ENCODE data around the gene RNH1.

- TF ChIP-seq POLR2A (IDR thresholded peaks at IDR 0.05; ENCODE audit: low read length) (peak; percentile 59), GATA1 (IDR thresholded peaks at IDR 0.05; ENCODE audit: low read depth, low read length) (no peak)
Observed at GRCh38 chr11:535519-536454, 28.7 kb upstream of the RNH1 start, which contains the start of gene HRAS.

Data from erythroblast (primary cell).